Loucy (cell line): Measurements from ENCODE around the gene PDILT.
"Not testable (repeated sequence)": the region's sequence is repeated elsewhere in the genome, so short reads cannot be mapped to it uniquely, and the experiment has no call there.

ENCODE experiments used
- H2AFZ ChIP-seq: fragments of 200-600 bp; sonication (generic); 2 replicates; pipeline ENCODE4 v1.6.0; 2016; ENCODE audit warnings: antibody characterized with exemption, mild to moderate bottlenecking, low read length, moderate library complexity
- H3F3A ChIP-seq: fragments of 200-600 bp; 2 replicates; pipeline ENCODE4 v1.6.0; 2016; ENCODE audit warnings: antibody characterized with exemption, low read depth, mild to moderate bottlenecking
- H3K27me3 ChIP-seq: fragments of 200-600 bp; sonication (generic); 2 replicates; pipeline ENCODE4 v1.6.1; 2014; ENCODE audit warnings: low read length, mild to moderate bottlenecking; ENCODE audit not compliant: insufficient read depth, poor library complexity, severe bottlenecking
- H3K36me3 ChIP-seq: fragments of 200-600 bp; sonication (generic); 2 replicates; pipeline ENCODE4 v1.6.1; 2016; ENCODE audit warnings: low read length; ENCODE audit not compliant: insufficient read depth
- H3K4me1 ChIP-seq: fragments of 200-600 bp; sonication (generic); 2 replicates; pipeline ENCODE4 v1.5.1; 2014; ENCODE audit warnings: low read length, mild to moderate bottlenecking; ENCODE audit not compliant: insufficient read depth, poor library complexity, severe bottlenecking
- H3K4me2 ChIP-seq: fragments of 200-600 bp; sonication (generic); 2 replicates; pipeline ENCODE4 v1.6.0; 2014; ENCODE audit warnings: antibody characterized with exemption, low read length, low read depth, mild to moderate bottlenecking; ENCODE audit not compliant: poor library complexity, severe bottlenecking
- H3K4me3 ChIP-seq: fragments of 200-600 bp; sonication (generic); 2 replicates; pipeline ENCODE4 v1.5.1; 2014; ENCODE audit warnings: low read length, mild to moderate bottlenecking, mixed read lengths; ENCODE audit not compliant: poor library complexity, severe bottlenecking
- H3K79me2 ChIP-seq: fragments of 200-600 bp; sonication (generic); 2 replicates; pipeline ENCODE4 v1.6.1; 2014; ENCODE audit warnings: low read length; ENCODE audit not compliant: insufficient read depth
- H3K9ac ChIP-seq: fragments of 200-600 bp; sonication (generic); 2 replicates; pipeline ENCODE4 v1.6.0; 2014; ENCODE audit warnings: mild to moderate bottlenecking, low read depth, low read length, moderate library complexity; ENCODE audit not compliant: poor library complexity, severe bottlenecking
- H3K9me2 ChIP-seq: fragments of 200-600 bp; sonication (generic); replicated peaks from 2 replicates; pipeline ENCODE4 v1.6.1; 2016; ENCODE audit warnings: low read depth, low read length, mixed read lengths
- H3K9me3 ChIP-seq: fragments of 200-600 bp; sonication (generic); 2 replicates; pipeline ENCODE4 v1.6.1; 2014; ENCODE audit warnings: mild to moderate bottlenecking, antibody characterized with exemption, low read length, low read depth; ENCODE audit not compliant: insufficient read depth
- H4K20me1 ChIP-seq: fragments of 200-600 bp; sonication (generic); 2 replicates; pipeline ENCODE4 v1.6.0; 2014; ENCODE audit warnings: antibody characterized with exemption, low read length, mild to moderate bottlenecking; ENCODE audit not compliant: insufficient read depth, poor library complexity, severe bottlenecking
- CTCF ChIP-seq: fragments of 200-600 bp; sonication (generic); conservative IDR thresholded peaks from 2 replicates; pipeline ENCODE4 v1.5.1; 2014; ENCODE audit warnings: mild to moderate bottlenecking, antibody characterized with exemption, low read length
- EZH2phosphoT487 ChIP-seq: fragments of 200-600 bp; IDR thresholded peaks from 2 replicates; pipeline ENCODE4 v1.6.1; 2018; ENCODE audit warnings: antibody characterized with exemption, mild to moderate bottlenecking, moderate library complexity, borderline replicate concordance

Gene PDILT

GRCh38 chr16:20321671-20322070, 82.9 kb downstream of the PDILT start:
- Histone ChIP-seq H3F3A (no peaks in the 10 kb centered on the region), H3K27me3 (no peaks in the 10 kb centered on the region), H3K9me2 (no peaks in the 10 kb centered on the region), H2AFZ (no peak overlapping the region), H4K20me1 (no peaks in the 10 kb centered on the region), H3K36me3 (no peaks in the 10 kb centered on the region), H3K79me2 (no peaks in the 10 kb centered on the region), H3K4me3 (no peak overlapping the region), H3K9me3 (no peaks in the 10 kb centered on the region), H3K4me2 (no peak overlapping the region), H3K9ac (no peak overlapping the region), H3K4me1 (no peaks in the 10 kb centered on the region)
- TF ChIP-seq CTCF = no peak

- H3F3A ChIP-seq, H3K4me3 ChIP-seq, H3K27me3 ChIP-seq, H3K9me3 ChIP-seq, H4K20me1 ChIP-seq, H3K4me1 ChIP-seq, H3K4me2 ChIP-seq, H3K9me2 ChIP-seq, H3K79me2 ChIP-seq, H3K36me3 ChIP-seq, H2AFZ ChIP-seq, H3K9ac ChIP-seq: not testable (repeated sequence)
Measured at GRCh38 chr16:20321051-20321450, 83.5 kb downstream of the PDILT start.

GRCh38 chr16:20320592-20320991, 83.9 kb downstream of the PDILT start:
- Histone ChIP-seq H3K4me1 (no peaks in the 10 kb centered on the region), H3K36me3 (no peaks in the 10 kb centered on the region), H4K20me1 (no peaks in the 10 kb centered on the region), H3K4me3 (no peak overlapping the region), H3K9me2 (no peaks in the 10 kb centered on the region), H3K4me2 (no peak overlapping the region), H3K9me3 (no peaks in the 10 kb centered on the region), H2AFZ (no peak overlapping the region), H3K27me3 (no peaks in the 10 kb centered on the region), H3K9ac (no peak overlapping the region), H3K79me2 (no peaks in the 10 kb centered on the region), H3F3A (no peaks in the 10 kb centered on the region)
- TF ChIP-seq CTCF (no peak), EZH2phosphoT487 (no peak)

- no peak overlapping the region for H3K4me2 ChIP-seq
- no peaks in the 10 kb centered on the region for H3K79me2 ChIP-seq
- no peak overlapping the region for H3K4me3 ChIP-seq
- no peaks in the 10 kb centered on the region for H3K27me3 ChIP-seq
- H3K9me3 ChIP-seq = no peaks in the 10 kb centered on the region
- no peaks in the 10 kb centered on the region for H3K4me1 ChIP-seq
- no peak overlapping the region for H2AFZ ChIP-seq
- no peaks in the 10 kb centered on the region for H3K9me2 ChIP-seq
- H3F3A ChIP-seq = no peaks in the 10 kb centered on the region
- H3K36me3 ChIP-seq = no peaks in the 10 kb centered on the region
- H4K20me1 ChIP-seq = no peaks in the 10 kb centered on the region
- H3K9ac ChIP-seq = no peak overlapping the region
- TF ChIP-seq CTCF (no peak), EZH2phosphoT487 (no peak)
Measured at GRCh38 chr16:20320178-20320577, 84.4 kb downstream of the PDILT start.
